Measurements from ENCODE around the gene UQCR10. TPM values are rescaled to one million over a fixed set of nuclear protein-coding genes. Genes with fewer than 3 reads are reported as not detected.
"Not testable (repeated sequence)": the region's sequence is repeated elsewhere in the genome, so short reads cannot be mapped to it uniquely, and the experiment has no call there.

UQCR10 gene
- total RNA-seq, 1 donor: 52.1 TPM

DNA sequence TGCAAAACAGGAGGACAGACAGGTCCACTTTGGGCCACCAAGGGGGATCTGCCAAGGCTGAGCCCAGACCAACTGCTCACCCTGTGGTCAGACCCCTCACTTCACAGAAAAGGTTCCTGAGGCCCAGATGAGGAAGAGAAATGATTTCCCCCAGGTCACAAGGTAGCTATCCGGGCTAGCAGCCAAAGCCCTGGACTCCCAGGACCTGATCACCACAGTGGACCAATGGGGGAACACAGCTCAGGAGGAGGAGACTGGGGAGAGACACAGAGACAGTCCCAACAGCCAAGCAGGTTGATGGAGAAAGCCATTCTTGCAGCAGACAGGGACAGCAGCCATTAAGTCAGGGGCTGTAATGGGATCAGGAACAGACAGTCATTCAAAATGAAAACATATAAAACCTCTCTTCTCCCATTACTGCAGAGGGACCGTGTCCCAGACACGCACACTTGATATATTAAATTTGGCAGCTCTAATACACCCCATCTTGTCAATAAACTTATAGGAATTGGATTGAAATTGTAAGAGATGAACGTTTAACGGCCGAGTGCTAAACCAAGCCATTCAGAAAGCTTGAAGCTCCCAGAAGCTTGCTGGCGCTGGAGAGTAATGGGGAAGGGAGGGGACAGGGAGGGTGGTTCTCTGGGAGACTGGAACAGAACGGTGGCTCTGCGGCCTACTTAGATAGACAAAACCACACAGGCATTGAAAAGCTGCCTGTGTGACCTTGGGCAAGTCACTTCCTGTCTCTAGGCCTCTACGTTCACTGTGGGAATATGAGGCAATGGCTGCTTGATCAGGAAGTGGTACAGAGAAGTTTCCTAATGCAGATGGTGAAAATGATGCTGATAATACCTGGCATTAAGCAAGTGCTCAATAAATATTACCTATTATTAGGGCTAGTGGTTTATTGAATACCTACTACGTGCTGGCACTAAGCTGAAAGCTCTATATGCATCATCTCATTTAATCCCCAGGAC is 16.3 kb upstream of the UQCR10 start:
- no peaks in the 10 kb centered on the region for H3K79me2 ChIP-seq (ENCODE audit: insufficient read depth, low read length)
- no peak overlapping the region for H3K4me3 ChIP-seq (ENCODE audit: insufficient read depth, low read length)
- TF ChIP-seq, protein P1, sequence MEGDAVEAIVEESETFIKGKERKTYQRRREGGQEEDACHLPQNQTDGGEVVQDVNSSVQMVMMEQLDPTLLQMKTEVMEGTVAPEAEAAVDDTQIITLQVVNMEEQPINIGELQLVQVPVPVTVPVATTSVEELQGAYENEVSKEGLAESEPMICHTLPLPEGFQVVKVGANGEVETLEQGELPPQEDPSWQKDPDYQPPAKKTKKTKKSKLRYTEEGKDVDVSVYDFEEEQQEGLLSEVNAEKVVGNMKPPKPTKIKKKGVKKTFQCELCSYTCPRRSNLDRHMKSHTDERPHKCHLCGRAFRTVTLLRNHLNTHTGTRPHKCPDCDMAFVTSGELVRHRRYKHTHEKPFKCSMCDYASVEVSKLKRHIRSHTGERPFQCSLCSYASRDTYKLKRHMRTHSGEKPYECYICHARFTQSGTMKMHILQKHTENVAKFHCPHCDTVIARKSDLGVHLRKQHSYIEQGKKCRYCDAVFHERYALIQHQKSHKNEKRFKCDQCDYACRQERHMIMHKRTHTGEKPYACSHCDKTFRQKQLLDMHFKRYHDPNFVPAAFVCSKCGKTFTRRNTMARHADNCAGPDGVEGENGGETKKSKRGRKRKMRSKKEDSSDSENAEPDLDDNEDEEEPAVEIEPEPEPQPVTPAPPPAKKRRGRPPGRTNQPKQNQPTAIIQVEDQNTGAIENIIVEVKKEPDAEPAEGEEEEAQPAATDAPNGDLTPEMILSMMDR (IDR thresholded peaks at IDR 0.05; ENCODE audit: extremely low read depth, low read depth, low read length): no peak
- no peaks in the 10 kb centered on the region for H3K27me3 ChIP-seq (ENCODE audit: insufficient read depth, low read length)
- DNase-seq (ENCODE audit: insufficient read length, low spot score, missing footprints): peak; percentile 71
- no peaks in the 10 kb centered on the region for H4K20me1 ChIP-seq (ENCODE audit: insufficient read depth, low read length)
- H3K36me3 ChIP-seq (ENCODE audit: insufficient read depth, low read length): no peaks in the 10 kb centered on the region
- H3K4me2 ChIP-seq (ENCODE audit: insufficient read depth, low read length): no peak overlapping the region
- no peaks in the 10 kb centered on the region for H3K4me1 ChIP-seq (ENCODE audit: insufficient read depth, low read length)
- no peak overlapping the region for H2AFZ ChIP-seq (ENCODE audit: low read length)
- no peaks in the 10 kb centered on the region for H3K9me3 ChIP-seq (ENCODE audit: low read depth, low read length)
- no peak overlapping the region for H3K27ac ChIP-seq (ENCODE audit: low read depth, low read length)

DNA sequence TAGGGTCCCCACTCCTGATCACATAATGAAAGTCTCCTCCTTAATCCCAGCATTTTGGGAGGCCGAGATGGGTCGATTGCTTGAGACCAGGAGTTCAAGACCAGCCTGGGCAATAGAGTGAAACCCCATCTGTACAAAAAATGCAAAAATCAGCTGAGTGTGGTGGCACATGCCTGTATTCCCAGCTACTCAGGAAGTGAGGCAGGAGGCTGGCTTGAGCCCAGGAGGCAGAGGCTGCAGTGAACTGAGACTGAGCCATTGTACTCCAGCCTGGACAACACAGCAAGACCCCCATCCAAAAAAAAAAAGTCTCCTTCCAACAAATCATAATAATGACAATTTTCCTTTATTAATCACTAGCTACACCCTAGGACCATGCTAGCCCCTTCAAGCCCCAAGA is 15.5 kb upstream of the UQCR10 start:
- Histone ChIP-seq H3K36me3 (ENCODE audit: insufficient read depth, low read length) (no peaks in the 10 kb centered on the region), H3K4me1 (ENCODE audit: insufficient read depth, low read length) (no peaks in the 10 kb centered on the region), H3K4me3 (ENCODE audit: insufficient read depth, low read length) (no peak overlapping the region), H4K20me1 (ENCODE audit: insufficient read depth, low read length) (no peaks in the 10 kb centered on the region), H3K9me3 (ENCODE audit: low read depth, low read length) (no peaks in the 10 kb centered on the region), H3K4me2 (ENCODE audit: insufficient read depth, low read length) (no peak overlapping the region), H2AFZ (ENCODE audit: low read length) (no peak overlapping the region), H3K79me2 (ENCODE audit: insufficient read depth, low read length) (no peaks in the 10 kb centered on the region), H3K27me3 (ENCODE audit: insufficient read depth, low read length) (no peaks in the 10 kb centered on the region), H3K27ac (ENCODE audit: low read depth, low read length) (no peak overlapping the region)
- TF ChIP-seq, protein P1 (IDR thresholded peaks at IDR 0.05; ENCODE audit: extremely low read depth, low read depth, low read length): no peak
- no peak for DNase-seq (ENCODE audit: insufficient read length, low spot score, missing footprints)

DNA sequence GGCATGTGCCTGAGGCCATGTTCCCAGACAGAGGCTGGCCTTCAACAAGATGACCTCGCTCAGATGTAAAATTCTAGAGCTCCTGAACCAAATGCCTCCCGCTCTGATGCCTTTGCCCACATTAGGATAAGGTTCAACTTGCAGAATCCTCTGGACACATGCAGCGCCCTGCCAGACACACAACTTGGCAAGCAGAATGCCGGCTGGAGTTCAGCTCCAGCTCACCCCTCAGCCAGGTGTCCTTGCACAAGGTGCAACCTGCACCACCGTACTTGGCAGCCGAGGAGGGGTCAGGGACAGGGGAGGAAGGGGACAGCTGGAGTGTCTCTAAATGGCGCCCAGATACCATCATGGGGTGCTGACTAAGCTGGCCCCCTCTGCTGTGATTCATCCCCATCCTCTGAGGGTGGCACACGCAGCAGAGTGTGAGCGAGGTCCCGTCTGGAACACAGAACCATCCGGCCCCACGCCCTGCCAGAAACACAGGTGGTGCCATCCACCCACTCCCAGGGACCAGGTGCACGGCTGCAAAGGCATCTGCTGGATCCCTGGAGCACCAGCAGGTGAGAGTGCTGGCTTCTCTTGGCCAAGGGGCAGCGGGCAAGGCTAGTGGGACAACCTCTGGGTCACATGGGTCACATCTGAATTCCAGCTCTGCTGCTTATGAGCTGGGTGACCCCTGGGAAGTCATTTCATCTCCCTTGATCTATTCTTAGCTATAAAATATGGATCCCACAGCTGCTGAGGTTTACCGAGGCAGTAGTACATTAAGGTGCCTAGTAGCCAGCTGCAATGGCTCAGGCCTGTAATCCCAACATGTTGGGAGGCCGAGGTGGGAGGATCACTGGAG is 13.1 kb upstream of the UQCR10 start:
- H3K9me3 ChIP-seq (ENCODE audit: low read depth, low read length): no peaks in the 10 kb centered on the region
- H3K27ac ChIP-seq (ENCODE audit: low read depth, low read length): no peak overlapping the region
- peaks cover 3% of the 10 kb centered on the region for H3K79me2 ChIP-seq (ENCODE audit: insufficient read depth, low read length)
- H3K36me3 ChIP-seq (ENCODE audit: insufficient read depth, low read length): no peaks in the 10 kb centered on the region
- peak; percentile 37 for DNase-seq (ENCODE audit: insufficient read length, low spot score, missing footprints)
- H3K27me3 ChIP-seq (ENCODE audit: insufficient read depth, low read length): no peaks in the 10 kb centered on the region
- TF ChIP-seq, protein P1 (IDR thresholded peaks at IDR 0.05; ENCODE audit: extremely low read depth, low read depth, low read length): no peak
- H3K4me1 ChIP-seq (ENCODE audit: insufficient read depth, low read length): peaks cover 7% of the 10 kb centered on the region
- H4K20me1 ChIP-seq (ENCODE audit: insufficient read depth, low read length): peaks cover 7% of the 10 kb centered on the region
- no peak overlapping the region for H3K4me3 ChIP-seq (ENCODE audit: insufficient read depth, low read length)
- H2AFZ ChIP-seq (ENCODE audit: low read length): no peak overlapping the region
- no peak overlapping the region for H3K4me2 ChIP-seq (ENCODE audit: insufficient read depth, low read length)

DNA sequence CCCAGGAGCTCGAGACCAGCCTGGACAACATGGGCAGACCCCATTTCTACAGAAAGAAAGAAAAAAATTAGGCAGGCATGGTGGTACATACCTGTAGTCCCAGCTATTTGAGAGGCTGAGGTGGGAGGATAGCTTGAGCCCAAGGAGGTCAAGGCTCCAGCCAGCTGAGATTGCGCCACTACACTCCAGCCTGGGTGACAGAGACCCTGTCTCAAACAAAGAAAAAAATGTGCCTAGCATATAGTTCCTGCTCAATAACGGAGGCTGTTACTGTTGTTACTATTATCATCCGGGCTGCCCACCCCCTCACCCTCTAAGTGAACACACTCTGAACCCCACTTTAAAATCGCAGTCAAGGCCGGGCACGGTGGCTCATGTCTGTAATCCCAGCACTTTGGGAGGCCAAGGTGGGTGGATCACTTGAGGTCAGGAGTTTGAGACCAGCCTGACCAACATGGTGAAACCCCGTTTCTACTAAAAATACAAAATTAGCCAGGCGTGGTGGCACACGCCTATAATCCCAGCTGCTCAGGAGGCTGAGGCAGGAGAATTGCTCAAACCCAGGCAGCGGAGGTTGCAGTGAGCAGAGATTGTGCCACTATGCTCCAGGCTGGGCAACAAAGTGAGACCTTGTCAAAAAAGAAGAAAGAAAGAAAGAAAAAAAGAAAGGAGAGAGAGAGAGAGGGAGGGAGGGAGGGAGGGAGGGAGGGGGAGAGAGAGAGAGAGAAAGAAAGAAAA is 12.3 kb upstream of the UQCR10 start:
- not testable (repeated sequence) for H3K36me3 ChIP-seq (ENCODE audit: insufficient read depth, low read length); H4K20me1 ChIP-seq (ENCODE audit: insufficient read depth, low read length); H3K4me3 ChIP-seq (ENCODE audit: insufficient read depth, low read length); DNase-seq (ENCODE audit: insufficient read length, low spot score, missing footprints); H3K9me3 ChIP-seq (ENCODE audit: low read depth, low read length); H3K4me2 ChIP-seq (ENCODE audit: insufficient read depth, low read length); H3K27ac ChIP-seq (ENCODE audit: low read depth, low read length); H3K27me3 ChIP-seq (ENCODE audit: insufficient read depth, low read length); H3K79me2 ChIP-seq (ENCODE audit: insufficient read depth, low read length); H3K4me1 ChIP-seq (ENCODE audit: insufficient read depth, low read length); H2AFZ ChIP-seq (ENCODE audit: low read length)

All from osteoblast (primary cell).